Neural cell (in vitro differentiated cells): ENCODE data around the gene TPSB2. TPM values are rescaled to one million over a fixed set of nuclear protein-coding genes. Genes with fewer than 3 reads are reported as not detected.

Experiments
- H2AFZ ChIP-seq: fragments of 200-600, 300-800 bp; sonication (generic), shearing (Covaris generic); 2 replicates; pipeline ENCODE4 v1.6.0; 2014; ENCODE audit warnings: low read depth, mild to moderate bottlenecking, antibody characterized with exemption, low read length, moderate library complexity
- H3F3A ChIP-seq: fragments of 200-600 bp; shearing (Covaris generic); 2 replicates; pipeline ENCODE4 v1.6.1; 2016; ENCODE audit warnings: mild to moderate bottlenecking, moderate library complexity, mixed read lengths, antibody characterized with exemption, low read length; ENCODE audit not compliant: insufficient read depth, poor library complexity, severe bottlenecking
- H3K27ac ChIP-seq: fragments of 200-600, 300-800 bp; sonication (generic), shearing (Covaris generic); 2 replicates; pipeline ENCODE4 v1.5.1; 2014; ENCODE audit warnings: mild to moderate bottlenecking, low read length, moderate library complexity
- H3K27me3 ChIP-seq: fragments of 300-800, 200-600 bp; sonication (generic), shearing (Covaris generic); 2 replicates; pipeline ENCODE4 v1.6.0; 2014; ENCODE audit warnings: mild to moderate bottlenecking, low read depth, low read length, moderate library complexity; ENCODE audit not compliant: insufficient read depth
- H3K36me3 ChIP-seq: fragments of 300-800, 200-600 bp; sonication (generic), shearing (Covaris generic); 2 replicates; pipeline ENCODE4 v1.5.1; 2014; ENCODE audit warnings: mild to moderate bottlenecking, antibody characterized with exemption, low read length, moderate library complexity; ENCODE audit not compliant: insufficient read depth
- H3K4me2 ChIP-seq: fragments of 300-800, 200-600 bp; sonication (generic), shearing (Covaris generic); 2 replicates; pipeline ENCODE4 v1.6.0; 2014; ENCODE audit warnings: mild to moderate bottlenecking, low read length
- H3K4me3 ChIP-seq: fragments of 300-800, 200-600 bp; sonication (generic), shearing (Covaris generic); 2 replicates; pipeline ENCODE4 v1.5.1; 2014; ENCODE audit warnings: mild to moderate bottlenecking, low read length, moderate library complexity
- H3K79me2 ChIP-seq: fragments of 200-600 bp; shearing (Covaris generic); replicated peaks from 2 replicates; pipeline ENCODE4 v1.6.0; 2014; ENCODE audit warnings: mild to moderate bottlenecking, low read length, moderate library complexity; ENCODE audit not compliant: insufficient read depth
- H3K9ac ChIP-seq: fragments of 300-800, 200-600 bp; sonication (generic), shearing (Covaris generic); 2 replicates; pipeline ENCODE4 v1.6.1; 2016; ENCODE audit warnings: mild to moderate bottlenecking, low read length, mixed read lengths
- H3K9me2 ChIP-seq: fragments of 200-600 bp; shearing (Covaris generic); 2 replicates; pipeline ENCODE4 v1.6.1; 2016; ENCODE audit warnings: mild to moderate bottlenecking, low read length, mixed read lengths; ENCODE audit not compliant: insufficient read depth
- H3K9me3 ChIP-seq: fragments of 200-600, 300-800 bp; sonication (generic), shearing (Covaris generic); 2 replicates; pipeline ENCODE4 v1.6.1; 2016; ENCODE audit warnings: mild to moderate bottlenecking, mixed run types, low read length, moderate library complexity, mixed read lengths
- H4K20me1 ChIP-seq: fragments of 200-600 bp; shearing (Covaris generic); 2 replicates; pipeline ENCODE4 v1.6.1; 2016; ENCODE audit warnings: mild to moderate bottlenecking, mixed run types; ENCODE audit not compliant: insufficient read depth
- CTCF ChIP-seq: fragments of 450-650 bp; IDR thresholded peaks from 2 replicates; pipeline ENCODE4 v1.5.1; 2014; ENCODE audit warnings: antibody characterized with exemption, mild to moderate bottlenecking, moderate library complexity; ENCODE audit not compliant: poor library complexity, severe bottlenecking
- EP300 ChIP-seq: fragments of 450-650 bp; conservative IDR thresholded peaks from 2 replicates; pipeline ENCODE4 v1.6.1; 2014; ENCODE audit warnings: antibody characterized with exemption, mild to moderate bottlenecking, moderate library complexity; ENCODE audit not compliant: poor library complexity, severe bottlenecking
- EZH2 ChIP-seq: fragments of 200-600, 300-800 bp; shearing (Covaris generic), sonication (generic); IDR thresholded peaks from 2 replicates; pipeline ENCODE4 v1.6.1; 2014; ENCODE audit warnings: antibody characterized with exemption, low read length, borderline replicate concordance, mild to moderate bottlenecking; ENCODE audit not compliant: insufficient read depth, poor library complexity, severe bottlenecking
- MXI1 ChIP-seq: fragments of 450-650 bp; conservative IDR thresholded peaks from 2 replicates; pipeline ENCODE4 v1.6.1; 2014; ENCODE audit warnings: antibody characterized with exemption, mild to moderate bottlenecking; ENCODE audit not compliant: poor library complexity, severe bottlenecking
- POLR2AphosphoS5 ChIP-seq: IDR thresholded peaks from 2 replicates; pipeline ENCODE4 v1.6.1; 2012
- RAD21 ChIP-seq: fragments of 450-650 bp; conservative IDR thresholded peaks from 2 replicates; pipeline ENCODE4 v1.6.1; 2014; ENCODE audit warnings: antibody characterized with exemption, mild to moderate bottlenecking, moderate library complexity
- REST ChIP-seq: IDR thresholded peaks from 2 replicates; pipeline ENCODE4 v1.6.1; 2012; ENCODE audit warnings: borderline replicate concordance
- SMC3 ChIP-seq: fragments of 450-650 bp; conservative IDR thresholded peaks from 2 replicates; pipeline ENCODE4 v1.6.1; 2014; ENCODE audit warnings: antibody characterized with exemption, mild to moderate bottlenecking, moderate library complexity; ENCODE audit not compliant: poor library complexity
- TAF1 ChIP-seq: IDR thresholded peaks from 2 replicates; pipeline ENCODE4 v1.6.1; 2012; ENCODE audit warnings: low read depth
- polyA plus RNA-seq: library from polyadenylated mRNA; depleted of rRNA; stranded (reverse); fragments of >200 nt; gene quantifications from 2 replicates; pipeline ENCODE4 v1.2.3, GENCODE V29; 2014

The TPSB2 gene
- polyA plus RNA-seq, 1 donor from 2014 or later = not detected

DNA sequence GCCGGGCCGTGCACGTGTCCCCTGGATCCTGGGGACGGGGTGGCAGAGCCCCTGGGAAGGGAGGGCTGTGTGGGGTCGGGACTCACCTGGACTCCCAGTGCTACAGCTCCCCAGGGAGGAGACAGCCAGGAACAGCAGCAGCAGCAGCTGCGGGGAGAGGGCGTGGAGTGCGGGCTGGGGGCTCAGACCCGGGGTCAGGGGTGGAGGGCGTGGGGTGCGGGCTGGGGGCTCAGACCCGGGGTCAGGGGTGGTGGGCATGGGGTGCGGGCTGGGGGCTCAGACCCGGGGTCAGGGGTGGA lies 46.5 kb upstream of the TPSB2 start:
- H3K4me2 ChIP-seq = no peak overlapping the region
- H3F3A ChIP-seq = no peaks in the 10 kb centered on the region
- no peak overlapping the region for H2AFZ ChIP-seq
- no peaks in the 10 kb centered on the region for H4K20me1 ChIP-seq
- no peaks in the 10 kb centered on the region for H3K9me3 ChIP-seq
- no peak overlapping the region for H3K9ac ChIP-seq
- TF ChIP-seq TAF1 (no peak), EZH2 (no peak), REST (no peak), CTCF (no peak), EP300 (no peak)
- no peak overlapping the region for H3K4me3 ChIP-seq
- H3K36me3 ChIP-seq = no peaks in the 10 kb centered on the region
- no peaks in the 10 kb centered on the region for H3K79me2 ChIP-seq
- no peak overlapping the region for H3K27ac ChIP-seq
- no peaks in the 10 kb centered on the region for H3K27me3 ChIP-seq
- H3K9me2 ChIP-seq = no peaks in the 10 kb centered on the region

DNA sequence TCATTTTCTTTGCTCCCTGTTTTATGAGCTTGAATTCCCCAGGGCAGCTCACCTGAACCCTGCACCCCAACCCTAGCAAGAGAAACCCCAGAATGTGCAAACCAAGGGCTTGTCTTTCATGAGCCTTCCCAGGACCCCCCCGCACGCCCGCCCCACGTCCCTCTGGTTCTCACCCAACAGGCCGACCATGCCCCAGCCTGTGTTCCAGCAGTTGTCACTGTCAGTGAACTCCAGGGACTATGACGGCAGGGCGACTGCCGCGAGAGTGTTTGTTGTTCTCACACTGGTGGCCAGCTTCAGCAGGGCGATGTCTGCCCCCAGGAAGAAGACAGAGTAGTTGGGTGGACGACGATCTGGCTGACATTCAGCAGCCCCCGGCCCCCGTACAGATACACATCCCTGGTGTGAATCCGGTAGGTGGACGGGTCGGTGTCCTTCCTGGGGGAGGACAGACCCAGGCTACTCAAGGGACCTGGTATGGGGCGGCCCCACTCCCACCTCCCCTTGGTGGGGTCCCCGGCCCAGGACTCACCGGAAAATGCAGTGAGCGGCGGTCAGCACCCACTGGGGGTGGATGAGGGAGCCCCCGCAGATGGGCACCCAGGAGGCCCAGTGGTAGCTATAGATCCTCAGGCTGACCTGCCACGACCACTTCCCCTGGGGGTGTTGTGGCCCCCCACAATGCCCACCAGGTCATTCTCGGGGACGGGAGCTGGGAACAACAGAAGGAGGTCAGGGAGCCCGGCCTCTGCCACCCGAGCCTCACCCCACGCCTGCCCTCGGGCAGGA lies 46.0 kb upstream of the TPSB2 start:
- H3K27ac ChIP-seq = no peak overlapping the region
- H3F3A ChIP-seq = no peaks in the 10 kb centered on the region

GRCh38 chr16:1274767-1275166 lies 44.8 kb upstream of the TPSB2 start:
- H3K36me3 ChIP-seq = no peaks in the 10 kb centered on the region
- H3K9me3 ChIP-seq = no peaks in the 10 kb centered on the region
- no peaks in the 10 kb centered on the region for H3K79me2 ChIP-seq
- H3F3A ChIP-seq = no peaks in the 10 kb centered on the region
- H3K4me3 ChIP-seq = no peak overlapping the region
- H3K9me2 ChIP-seq = no peaks in the 10 kb centered on the region
- no peak overlapping the region for H3K4me2 ChIP-seq
- no peaks in the 10 kb centered on the region for H4K20me1 ChIP-seq
- TF ChIP-seq MXI1 = no peak
- no peak for TF ChIP-seq EZH2
- no peak for TF ChIP-seq POLR2AphosphoS5
- no peak for TF ChIP-seq CTCF
- TF ChIP-seq SMC3 = no peak
- TF ChIP-seq TAF1 = no peak
- no peak for TF ChIP-seq REST
- no peak for TF ChIP-seq RAD21
- TF ChIP-seq EP300 = no peak
- no peaks in the 10 kb centered on the region for H3K27me3 ChIP-seq
- H2AFZ ChIP-seq = no peak overlapping the region
- H3K9ac ChIP-seq = no peak overlapping the region
- H3K27ac ChIP-seq = no peak overlapping the region

More for the DNA sequence above, 46.0 kb upstream of the TPSB2 start:
- Histone ChIP-seq H3K27me3 (no peaks in the 10 kb centered on the region), H3K4me3 (no peak overlapping the region), H3K4me2 (no peak overlapping the region), H3K36me3 (no peaks in the 10 kb centered on the region), H2AFZ (no peak overlapping the region), H3K9ac (no peak overlapping the region), H3K79me2 (no peaks in the 10 kb centered on the region), H3K9me2 (no peaks in the 10 kb centered on the region), H3K9me3 (no peaks in the 10 kb centered on the region), H4K20me1 (no peaks in the 10 kb centered on the region)
- TF ChIP-seq RAD21 = no peak
- TF ChIP-seq EP300 = no peak
